HG02885 (cell line): ENCODE data around the gene DPP10.

ENCODE experiments used
- ATAC-seq: cut with Tn5 transposase; IDR thresholded peaks from one replicate; pipeline ENCODE4 v1.9.1; 2021; ENCODE audit warnings: mild to moderate bottlenecking; ENCODE audit not compliant: unreplicated experiment, poor library complexity

DPP10 gene

GRCh38 chr2:115183144-115183543 lies 740.7 kb downstream of the DPP10 start:
- no peak for ATAC-seq

DNA sequence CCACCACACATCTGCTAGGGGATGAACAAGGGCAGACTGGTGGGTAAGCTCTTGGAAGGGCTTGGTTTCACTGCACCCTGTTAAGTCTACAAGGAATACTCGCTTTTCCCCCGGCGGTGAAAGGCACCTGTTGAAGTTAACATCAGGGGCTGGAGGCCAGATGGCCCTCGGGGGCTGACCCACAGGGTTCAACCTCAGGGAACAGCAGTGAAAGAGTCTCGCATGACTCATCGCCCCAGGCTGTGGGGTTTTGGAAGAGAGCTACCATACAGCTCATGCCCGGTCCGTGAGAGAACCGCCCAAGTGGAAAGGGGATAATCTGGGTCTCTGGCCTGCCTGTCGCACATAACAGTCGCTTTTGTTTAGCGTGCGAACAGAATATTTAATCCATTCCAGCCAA lies 748.0 kb downstream of the DPP10 start:
- ATAC-seq = no peak

GRCh38 chr2:115194623-115195022 lies 752.2 kb downstream of the DPP10 start:
- no peak for ATAC-seq

- ATAC-seq = no peak
These were observed 754.1 kb downstream of the DPP10 start for GRCh38 chr2:115196587-115196986.

DNA sequence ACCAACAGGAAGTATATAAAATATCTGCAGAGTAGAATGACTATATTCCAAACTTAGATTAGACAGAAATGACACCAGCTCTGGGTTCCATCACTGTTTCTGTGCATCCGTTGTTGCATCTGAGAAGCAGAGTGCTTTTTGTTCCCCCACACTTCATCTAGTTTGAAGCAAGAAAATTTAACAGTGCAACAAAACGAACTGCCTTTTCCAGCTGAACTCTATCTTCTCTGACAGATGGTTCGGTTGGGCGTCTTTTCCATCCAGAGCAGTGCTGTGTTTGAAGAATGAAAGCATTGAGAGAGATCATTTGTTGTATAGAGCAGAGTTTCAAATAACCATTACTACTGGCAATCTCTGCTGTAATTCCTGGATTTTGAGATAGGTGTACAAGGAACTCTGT lies 757.5 kb downstream of the DPP10 start:
- no peak for ATAC-seq

DNA sequence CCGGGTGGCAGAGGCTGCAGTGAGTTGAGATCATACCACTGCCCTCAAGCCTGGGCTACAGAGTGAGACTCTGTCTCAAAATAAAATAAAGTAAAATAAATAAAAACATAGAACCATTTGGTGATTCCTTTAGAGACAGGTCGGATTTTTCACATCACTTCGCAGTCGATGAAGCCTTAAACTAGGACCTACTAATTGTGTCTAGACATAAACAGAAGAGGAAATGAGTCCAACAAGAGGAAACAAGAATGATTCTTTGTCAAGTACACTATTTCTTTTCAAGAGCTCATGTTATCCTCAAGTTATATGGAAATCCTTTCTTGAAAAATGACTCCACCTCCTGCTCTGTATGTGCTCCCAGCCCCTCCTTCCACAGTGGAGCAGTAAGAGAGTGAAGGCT lies 758.9 kb downstream of the DPP10 start:
- no peak for ATAC-seq

DNA sequence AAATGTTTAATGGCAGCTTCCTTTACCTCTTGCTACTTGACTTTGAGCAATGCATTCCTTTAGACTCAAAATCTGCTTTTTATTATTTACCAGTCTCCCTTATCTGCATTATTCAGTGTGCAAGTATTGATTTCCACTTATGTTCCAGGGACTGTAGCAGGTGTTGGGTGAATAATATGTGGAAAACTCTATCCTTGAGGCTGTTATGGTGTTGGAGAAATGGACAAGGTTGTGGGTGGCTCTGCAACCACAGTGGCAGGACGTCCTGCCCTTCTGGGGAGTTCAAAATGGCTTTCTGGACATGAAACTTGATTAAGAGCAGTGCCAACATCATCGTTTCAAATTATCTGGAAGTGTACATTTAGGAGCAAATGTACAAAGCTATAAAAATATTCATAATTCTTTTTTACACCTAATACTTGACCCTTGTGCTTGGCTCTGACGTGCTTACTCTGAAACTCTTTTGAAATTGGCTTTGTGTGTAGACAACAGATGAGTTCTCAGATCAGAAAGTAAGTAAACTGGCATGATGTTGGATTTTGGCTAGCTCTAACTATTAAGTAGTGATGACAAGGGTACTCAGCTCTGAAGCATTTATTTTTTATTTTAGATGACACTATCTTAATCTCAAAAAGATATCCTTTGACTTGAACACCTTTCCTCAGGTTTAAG lies 766.2 kb downstream of the DPP10 start:
- ATAC-seq = no peak

DNA sequence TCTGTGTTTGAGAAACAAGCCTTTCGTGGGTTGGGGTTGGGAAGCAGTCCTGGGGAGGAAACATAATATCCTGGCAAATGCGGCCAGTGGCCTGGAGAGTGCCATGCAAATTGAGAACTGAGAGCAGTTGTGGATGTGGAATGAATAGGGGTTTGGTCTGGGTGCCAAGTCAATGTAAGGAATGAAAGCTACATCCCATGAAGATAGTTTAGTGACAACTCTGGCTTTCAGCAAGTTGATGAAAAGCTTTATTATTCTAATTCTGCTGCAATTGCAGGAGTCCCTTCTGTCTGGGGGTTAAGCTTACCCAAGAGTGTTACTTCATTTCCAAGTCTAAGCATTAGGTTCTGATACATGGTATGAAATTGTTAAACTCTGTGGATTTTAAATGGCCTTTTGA lies 771.6 kb downstream of the DPP10 start:
- ATAC-seq = no peak

DNA sequence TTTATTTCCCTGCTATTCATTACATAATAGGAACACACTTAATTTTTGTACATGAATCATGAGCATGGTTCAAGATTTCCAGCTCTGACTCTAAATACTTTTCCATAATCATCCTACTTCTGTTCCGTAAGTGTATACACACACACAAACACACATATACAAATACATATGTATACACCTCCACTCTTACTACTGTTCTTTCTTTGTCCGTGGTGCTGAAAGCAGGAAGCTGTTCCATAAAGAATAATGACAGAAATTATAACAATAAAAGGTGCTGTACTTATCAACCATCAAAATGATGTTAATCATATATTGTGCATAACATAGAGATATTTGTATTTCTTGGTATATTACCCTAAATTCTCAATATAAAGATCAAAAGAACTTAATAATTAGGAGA lies 776.9 kb downstream of the DPP10 start:
- no peak for ATAC-seq

- ATAC-seq = no peak
These were observed 791.7 kb downstream of the DPP10 start for GRCh38 chr2:115234186-115234585.

- no peak for ATAC-seq
These were observed 792.3 kb downstream of the DPP10 start for GRCh38 chr2:115234737-115235136.

GRCh38 chr2:115248066-115248465 lies 805.6 kb downstream of the DPP10 start:
- ATAC-seq = no peak

GRCh38 chr2:115277366-115277765 lies 834.9 kb downstream of the DPP10 start:
- no peak for ATAC-seq

DNA sequence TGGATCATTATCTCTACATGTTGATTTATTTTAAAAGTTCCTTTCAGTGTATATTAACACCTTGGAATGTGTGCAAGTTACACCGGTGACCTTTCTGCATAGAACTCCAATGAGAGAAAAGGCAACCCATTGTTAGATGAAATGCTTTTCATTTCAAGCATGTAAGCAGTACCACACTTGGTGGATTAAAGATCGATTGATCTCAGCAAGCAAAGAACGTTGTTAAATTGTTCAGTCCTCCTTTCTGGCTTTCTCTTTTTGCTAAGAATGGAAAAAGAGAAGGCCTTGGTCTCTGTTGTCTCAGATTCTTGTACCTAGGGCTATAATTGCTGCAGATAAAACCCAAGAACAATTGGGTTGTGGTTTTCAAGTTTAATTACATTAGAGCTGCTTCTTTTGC lies 843.0 kb downstream of the DPP10 start:
- ATAC-seq = no peak

DNA sequence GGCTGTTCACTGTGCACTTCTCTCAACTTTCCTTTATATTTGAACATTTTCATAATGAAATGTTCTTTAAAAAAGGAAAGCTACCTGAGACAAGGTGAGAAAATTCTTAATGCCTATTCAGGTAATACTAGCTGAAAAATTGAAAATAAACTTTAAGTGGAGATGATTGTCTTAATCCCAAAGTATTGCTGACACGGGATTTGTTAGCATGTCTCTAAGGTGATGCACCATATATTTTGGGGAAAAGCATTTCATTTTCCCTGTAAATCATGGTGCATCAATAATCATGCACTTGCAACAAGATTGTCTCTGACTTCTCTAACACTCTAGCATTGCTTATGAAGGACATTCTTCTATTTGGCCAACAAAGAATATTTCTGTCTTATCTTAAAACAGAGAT lies 848.0 kb downstream of the DPP10 start:
- ATAC-seq = no peak

DNA sequence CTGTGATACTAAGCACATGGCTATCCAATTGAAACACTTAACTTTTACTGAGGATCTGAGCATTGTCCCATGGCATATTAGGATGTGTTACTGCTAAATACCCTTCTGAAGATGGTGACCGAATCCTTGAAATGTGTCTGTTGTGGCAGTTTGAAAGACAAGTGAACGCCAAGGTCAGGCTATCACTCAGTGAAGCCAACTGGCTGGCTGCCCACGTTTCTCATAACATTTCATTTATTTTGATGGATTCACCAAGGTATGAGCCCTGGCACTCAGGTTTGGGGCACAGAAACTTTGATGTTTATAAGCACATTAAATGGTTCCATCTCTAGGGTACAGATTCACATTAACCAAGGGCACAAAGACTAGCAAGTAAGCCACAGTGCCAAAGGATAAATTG lies 850.3 kb downstream of the DPP10 start:
- ATAC-seq = no peak

- no peak for ATAC-seq
These were observed 852.6 kb downstream of the DPP10 start for GRCh38 chr2:115294999-115295398.

DNA sequence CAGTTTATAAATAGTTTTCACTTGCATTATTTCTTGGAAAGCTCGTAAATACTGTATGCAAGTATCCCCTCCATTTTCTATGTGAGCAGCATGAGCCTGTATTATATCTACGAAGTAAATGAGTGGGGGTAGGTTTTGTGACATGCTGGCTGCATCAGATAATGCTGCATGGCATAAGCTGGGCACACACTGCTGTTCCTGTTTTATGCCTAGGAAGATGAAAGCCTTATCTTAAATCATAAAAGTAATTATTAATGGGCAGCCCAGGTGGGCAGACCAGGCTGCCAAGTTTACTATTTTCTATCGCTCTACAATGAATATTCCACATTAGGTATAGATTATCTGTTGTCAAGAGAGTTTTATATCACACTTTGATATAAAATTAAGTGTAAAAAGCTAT lies 854.6 kb downstream of the DPP10 start:
- no peak for ATAC-seq

DNA sequence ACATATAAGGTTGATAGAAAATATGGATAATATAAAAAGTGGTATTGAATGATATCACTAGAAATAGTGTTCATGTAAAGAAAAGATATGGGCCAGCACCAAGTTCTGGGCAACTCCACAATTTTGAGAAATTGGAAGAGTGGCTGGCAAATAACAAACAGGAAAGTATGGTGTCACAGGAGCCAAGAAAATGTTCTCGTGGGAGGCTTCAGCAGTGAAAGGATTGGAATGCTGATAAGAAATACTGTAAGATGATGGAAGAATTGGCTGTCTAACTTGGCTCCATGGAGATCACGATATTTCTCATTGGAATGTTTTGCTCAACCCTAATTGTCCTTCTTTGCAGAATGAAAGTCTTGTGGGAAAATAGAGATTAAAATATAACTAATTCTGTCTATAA lies 856.8 kb downstream of the DPP10 start:
- ATAC-seq = no peak

DNA sequence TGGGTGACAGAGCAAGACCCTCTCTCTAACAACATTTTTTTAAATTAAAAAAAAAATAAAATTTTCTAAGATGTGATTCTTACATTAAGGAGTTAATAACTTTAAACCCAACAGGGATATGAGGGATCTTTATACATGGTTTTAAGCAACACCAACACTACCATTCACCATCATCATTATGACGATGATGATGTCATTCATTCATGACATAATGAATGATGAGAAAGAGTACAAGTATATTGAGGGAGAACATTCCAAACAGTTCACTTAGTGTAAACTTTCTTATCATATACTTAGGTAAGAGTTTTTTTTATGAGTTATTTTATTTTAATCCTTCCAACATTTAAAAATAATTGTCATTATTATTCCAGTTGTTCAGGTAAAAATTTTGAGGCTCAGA lies 863.3 kb downstream of the DPP10 start:
- no peak for ATAC-seq

- ATAC-seq = no peak
These were observed 871.7 kb downstream of the DPP10 start for GRCh38 chr2:115314119-115314518.

- no peak for ATAC-seq
These were observed 884.6 kb downstream of the DPP10 start for GRCh38 chr2:115327061-115327460.

DNA sequence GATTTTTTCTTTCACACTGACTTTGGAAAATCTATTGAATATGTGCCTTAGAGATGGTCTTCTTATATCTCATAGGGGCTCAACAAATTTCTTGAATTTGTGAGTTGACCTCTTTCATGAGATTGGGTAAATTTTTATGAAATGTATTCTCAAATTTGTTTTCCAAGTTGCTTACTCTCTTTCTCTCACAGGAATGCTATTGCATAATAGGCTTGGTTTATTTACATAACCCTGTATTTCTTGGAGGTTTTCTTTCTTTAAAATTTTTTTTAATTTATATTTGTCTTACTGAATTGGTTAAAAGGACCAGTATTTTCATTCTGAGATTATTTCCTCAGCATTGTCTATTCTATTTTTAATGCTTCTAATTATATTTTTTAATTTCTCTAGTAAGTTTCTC lies 917.1 kb downstream of the DPP10 start:
- no peak for ATAC-seq
